HG03354 (cell line): ENCODE results near the gene SFXN1.

ENCODE experiments used
- ATAC-seq: cut with Tn5 transposase; IDR thresholded peaks from one replicate; pipeline ENCODE4 v1.9.1; 2021; ENCODE audit warnings: mild to moderate bottlenecking; ENCODE audit not compliant: unreplicated experiment, poor library complexity, severe bottlenecking

Gene SFXN1

GRCh38 chr5:175558801-175559480 is 80.6 kb downstream of the SFXN1 start:
- ATAC-seq, result no peak

DNA sequence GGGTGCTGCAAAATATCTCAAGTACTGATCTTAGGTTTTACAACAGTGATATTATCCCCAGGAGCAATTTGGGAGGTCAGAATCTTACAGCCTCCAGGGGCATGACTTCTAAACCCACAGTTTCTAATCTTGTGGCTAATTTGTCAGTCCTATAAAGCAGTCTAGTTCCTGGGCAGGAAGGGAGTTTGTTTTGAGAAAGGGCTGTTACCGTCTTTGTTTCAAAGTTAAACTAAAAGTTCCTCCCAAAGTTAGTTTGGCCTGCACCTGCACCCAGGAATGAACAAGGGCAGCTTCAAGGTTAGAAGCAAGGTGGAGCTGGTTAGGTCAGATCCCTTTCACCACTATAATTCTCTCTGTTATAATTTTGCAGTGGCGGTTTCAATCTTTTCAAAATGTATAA is 81.7 kb downstream of the SFXN1 start:
- no peak for ATAC-seq

DNA sequence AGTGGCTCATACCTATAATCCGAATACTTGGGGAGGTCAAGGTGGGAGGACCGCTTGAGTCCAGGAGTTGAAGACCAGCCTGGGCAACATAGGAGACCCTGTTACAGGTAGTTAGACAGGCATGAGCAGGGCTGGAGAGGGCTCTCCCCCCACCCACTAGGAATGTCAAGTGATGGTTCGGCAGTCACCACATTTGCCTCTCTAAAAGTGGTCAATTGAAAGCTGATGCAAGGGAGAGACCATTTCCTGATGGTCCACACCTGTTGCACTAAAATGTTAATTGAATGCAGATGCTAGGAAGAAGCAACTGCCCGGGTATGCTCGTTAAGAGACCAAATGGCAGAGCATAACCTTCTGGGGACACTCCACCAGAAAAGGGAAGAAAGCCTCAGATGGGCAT is 82.7 kb downstream of the SFXN1 start:
- ATAC-seq, result no peak

DNA sequence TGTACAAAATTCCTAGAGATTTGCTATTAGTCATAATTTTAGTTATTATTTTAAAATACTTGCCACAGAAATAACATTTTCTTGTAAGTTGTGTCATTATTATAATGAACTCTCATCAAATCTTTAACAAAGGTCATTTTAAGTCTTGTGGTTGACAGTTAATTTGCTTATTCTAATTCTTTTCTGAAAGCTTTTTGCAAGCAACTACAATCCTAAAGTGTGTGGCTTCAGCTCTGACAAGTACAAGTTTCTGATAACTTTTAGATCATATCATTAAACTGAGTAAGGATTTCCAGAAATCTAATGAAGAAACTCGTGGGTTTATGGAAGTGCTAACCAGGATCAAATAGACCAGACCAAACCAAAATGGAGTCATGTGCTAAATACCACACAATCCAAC is 86.4 kb downstream of the SFXN1 start:
- no peak for ATAC-seq

DNA sequence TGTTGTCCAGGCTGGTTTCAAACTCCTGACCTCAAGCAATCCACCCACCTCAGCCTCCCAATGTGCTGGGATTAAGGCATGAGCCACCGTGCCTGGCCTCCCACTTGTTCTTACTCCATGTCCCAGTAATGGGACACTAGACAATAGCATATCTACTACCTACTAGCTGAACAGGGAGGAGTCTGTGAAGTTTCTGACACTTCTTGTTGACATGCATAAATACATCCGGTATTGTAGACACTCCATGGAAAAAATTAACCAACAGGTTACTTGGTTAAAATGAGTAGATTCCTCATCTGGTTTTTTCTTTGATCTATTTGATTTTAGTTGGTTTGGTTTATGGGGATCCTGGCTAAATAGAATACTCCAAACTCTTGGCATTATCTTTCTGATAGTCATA is 88.3 kb downstream of the SFXN1 start:
- ATAC-seq, result no peak

- no peak for ATAC-seq
Measured at GRCh38 chr5:175567954-175568353, 89.6 kb downstream of the SFXN1 start.

- ATAC-seq, result no peak
Measured at GRCh38 chr5:175569701-175570100, 91.3 kb downstream of the SFXN1 start.

DNA sequence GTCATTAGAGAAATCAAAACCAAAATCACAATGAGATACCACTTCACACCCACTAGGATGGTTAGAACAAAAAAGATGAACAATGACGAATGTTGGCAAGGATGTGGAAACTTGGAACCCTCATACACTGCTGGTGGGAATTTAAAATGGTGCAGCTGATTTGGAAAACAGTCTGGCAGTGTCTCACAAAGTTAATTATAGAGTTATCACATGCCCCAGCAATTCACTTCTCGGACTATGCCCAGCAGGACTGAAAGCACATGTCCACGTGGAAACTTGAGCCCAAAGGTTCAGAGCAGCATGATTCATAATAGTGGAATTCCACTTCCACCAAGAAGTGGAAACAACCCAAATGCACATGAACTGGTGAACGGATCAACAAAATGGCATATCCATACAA is 94.5 kb downstream of the SFXN1 start:
- no peak for ATAC-seq

DNA sequence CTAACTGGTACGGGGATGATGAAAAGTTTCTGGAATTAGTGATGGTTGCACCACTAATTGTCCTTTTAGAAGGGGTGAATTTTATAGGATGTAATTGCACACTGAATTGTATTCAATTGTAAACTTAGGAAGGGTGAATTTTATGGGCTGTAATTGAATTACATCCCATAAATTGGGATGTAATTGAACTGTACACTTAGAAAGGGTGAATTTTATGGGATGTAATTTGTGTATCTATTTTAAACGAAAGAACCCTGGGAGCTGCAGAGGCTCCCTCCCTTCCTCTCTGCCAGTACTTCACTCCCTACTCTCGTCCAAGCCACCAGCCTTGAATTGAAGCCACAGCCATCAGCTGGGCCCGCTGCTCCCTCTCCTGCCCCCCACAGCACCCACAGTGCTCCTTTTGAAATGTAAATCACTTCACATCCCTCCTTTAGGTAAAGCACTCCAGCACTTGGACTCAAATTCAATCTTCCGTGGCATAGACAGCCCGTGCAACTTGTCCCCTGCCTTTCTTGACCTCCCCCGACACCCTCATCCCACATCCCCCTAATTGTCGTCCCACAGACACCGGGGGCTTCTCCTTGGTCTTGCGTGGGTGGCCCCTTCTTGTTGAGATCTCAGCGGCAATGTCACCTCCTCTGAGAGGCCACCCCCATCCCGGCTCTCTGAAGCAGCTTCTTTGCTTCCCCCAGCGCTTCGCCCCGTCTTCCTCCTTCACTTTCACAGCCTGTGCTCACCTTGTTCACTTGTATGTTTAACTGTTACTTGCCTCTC is 95.3 kb downstream of the SFXN1 start:
- no peak for ATAC-seq

DNA sequence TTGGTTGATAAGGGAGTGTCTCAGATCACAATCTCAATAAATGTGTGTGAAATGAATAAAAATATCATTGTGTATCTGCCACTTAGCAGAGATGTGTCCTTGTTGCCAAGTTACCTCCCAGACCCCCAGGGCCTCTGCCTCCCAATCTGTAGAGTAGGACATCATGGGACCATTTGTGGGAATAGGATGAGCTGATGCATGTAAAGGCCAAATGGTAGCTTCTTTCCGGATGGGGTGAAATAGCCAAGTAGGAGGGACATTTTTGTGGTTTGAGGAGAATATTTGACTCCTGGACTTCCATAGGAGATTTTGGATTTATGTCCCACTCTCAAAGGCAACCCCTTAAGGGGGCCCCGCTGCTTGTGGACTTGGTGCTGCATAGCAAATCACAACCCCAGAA is 96.9 kb downstream of the SFXN1 start:
- ATAC-seq, result no peak

DNA sequence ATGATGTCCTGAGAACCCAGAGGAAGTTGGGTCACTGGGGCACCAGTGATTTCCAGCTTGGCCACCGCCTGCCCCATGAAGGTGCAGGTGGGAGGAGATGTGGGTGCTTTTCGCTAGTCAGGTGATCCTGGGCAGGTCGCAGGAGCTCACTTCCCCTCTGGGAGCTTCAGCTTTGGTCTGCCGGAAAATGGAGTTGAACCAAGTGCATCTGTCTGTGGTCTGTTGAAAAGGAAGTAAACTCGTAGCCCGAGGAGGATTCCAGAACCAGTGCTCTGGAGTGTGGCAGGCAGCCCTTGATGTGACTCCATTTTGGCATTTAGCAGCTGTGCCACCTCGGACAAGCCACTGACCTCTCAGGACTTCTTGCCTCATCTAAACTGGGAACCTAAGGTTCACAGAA is 97.7 kb downstream of the SFXN1 start:
- ATAC-seq, result no peak

DNA sequence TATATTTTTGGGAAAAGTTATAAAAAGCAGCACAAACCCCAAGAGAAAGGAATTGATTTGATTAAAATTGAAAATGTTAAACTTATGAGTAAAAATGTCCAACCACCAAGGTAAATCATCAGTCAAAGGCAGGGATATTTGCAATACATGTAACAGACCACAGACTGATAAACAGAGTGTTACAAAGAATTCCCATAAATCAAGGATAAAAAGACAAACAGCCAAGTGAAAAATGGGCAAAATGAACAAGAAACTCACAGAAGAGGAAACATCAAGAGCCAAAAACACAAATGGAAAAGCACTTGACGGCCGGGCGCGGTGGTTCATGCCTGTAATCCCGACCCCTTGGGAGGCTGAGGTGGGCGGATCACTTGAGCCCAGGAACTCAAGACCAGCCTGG is 98.2 kb downstream of the SFXN1 start:
- no peak for ATAC-seq
